Measurements from ENCODE around the gene FEN1.

The FEN1 gene

DNA sequence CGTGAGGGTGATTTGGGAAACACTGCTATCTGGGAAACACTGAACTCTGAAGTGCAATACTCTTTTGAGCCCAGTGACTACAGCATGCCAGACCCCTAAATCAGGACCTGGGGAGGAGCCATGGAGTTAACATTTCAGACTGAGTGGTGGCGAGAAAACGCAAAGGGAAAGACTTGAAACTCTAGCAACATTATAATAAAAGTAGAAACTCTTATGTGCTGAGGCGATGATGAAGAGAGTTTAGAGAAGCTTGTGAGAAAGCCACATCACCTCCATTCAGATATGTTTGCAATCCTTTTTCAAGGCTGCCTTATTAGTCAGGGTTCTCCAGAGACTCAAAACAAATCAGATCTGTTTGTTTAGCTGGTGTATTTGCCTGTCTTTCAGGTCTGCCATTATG lies 1.9 kb downstream of the FEN1 start:
- H3K36me3 ChIP-seq (ENCODE audit: control insufficient read depth, insufficient read depth, low read length): peaks cover 3% of the 10 kb centered on the region
- H3K4me3 ChIP-seq (ENCODE audit: insufficient read depth, low read depth, low read length, poor library complexity, severe bottlenecking): no peak overlapping the region
- H3K4me1 ChIP-seq (ENCODE audit: control insufficient read depth, insufficient read depth, low read length, poor library complexity, severe bottlenecking): peaks cover 17% of the 10 kb centered on the region
- H3K27me3 ChIP-seq (replicated peaks; ENCODE audit: control insufficient read depth, insufficient read depth, low read length, poor library complexity, severe bottlenecking): no peaks in the 10 kb centered on the region
- H3K9me3 ChIP-seq (ENCODE audit: control insufficient read depth, low read length): no peaks in the 10 kb centered on the region
- DNase-seq: no peak
- no peak overlapping the region for H3K27ac ChIP-seq (ENCODE audit: insufficient read depth, low read length, poor library complexity, severe bottlenecking)

DNA sequence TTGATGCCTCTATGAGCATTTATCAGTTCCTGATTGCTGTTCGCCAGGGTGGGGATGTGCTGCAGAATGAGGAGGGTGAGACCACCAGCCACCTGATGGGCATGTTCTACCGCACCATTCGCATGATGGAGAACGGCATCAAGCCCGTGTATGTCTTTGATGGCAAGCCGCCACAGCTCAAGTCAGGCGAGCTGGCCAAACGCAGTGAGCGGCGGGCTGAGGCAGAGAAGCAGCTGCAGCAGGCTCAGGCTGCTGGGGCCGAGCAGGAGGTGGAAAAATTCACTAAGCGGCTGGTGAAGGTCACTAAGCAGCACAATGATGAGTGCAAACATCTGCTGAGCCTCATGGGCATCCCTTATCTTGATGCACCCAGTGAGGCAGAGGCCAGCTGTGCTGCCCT lies 2.7 kb downstream of the FEN1 start:
- H3K4me1 ChIP-seq (ENCODE audit: control insufficient read depth, insufficient read depth, low read length, poor library complexity, severe bottlenecking): peaks cover 17% of the 10 kb centered on the region
- no peaks in the 10 kb centered on the region for H3K27me3 ChIP-seq (replicated peaks; ENCODE audit: control insufficient read depth, insufficient read depth, low read length, poor library complexity, severe bottlenecking)
- H3K9me3 ChIP-seq (ENCODE audit: control insufficient read depth, low read length): no peaks in the 10 kb centered on the region
- no peak overlapping the region for H3K4me3 ChIP-seq (ENCODE audit: insufficient read depth, low read depth, low read length, poor library complexity, severe bottlenecking)
- H3K36me3 ChIP-seq (ENCODE audit: control insufficient read depth, insufficient read depth, low read length): no peaks in the 10 kb centered on the region
- DNase-seq: no peak
- no peak overlapping the region for H3K27ac ChIP-seq (ENCODE audit: insufficient read depth, low read length, poor library complexity, severe bottlenecking)

DNA sequence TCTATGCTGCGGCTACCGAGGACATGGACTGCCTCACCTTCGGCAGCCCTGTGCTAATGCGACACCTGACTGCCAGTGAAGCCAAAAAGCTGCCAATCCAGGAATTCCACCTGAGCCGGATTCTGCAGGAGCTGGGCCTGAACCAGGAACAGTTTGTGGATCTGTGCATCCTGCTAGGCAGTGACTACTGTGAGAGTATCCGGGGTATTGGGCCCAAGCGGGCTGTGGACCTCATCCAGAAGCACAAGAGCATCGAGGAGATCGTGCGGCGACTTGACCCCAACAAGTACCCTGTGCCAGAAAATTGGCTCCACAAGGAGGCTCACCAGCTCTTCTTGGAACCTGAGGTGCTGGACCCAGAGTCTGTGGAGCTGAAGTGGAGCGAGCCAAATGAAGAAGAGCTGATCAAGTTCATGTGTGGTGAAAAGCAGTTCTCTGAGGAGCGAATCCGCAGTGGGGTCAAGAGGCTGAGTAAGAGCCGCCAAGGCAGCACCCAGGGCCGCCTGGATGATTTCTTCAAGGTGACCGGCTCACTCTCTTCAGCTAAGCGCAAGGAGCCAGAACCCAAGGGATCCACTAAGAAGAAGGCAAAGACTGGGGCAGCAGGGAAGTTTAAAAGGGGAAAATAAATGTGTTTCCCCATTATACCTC lies 3.3 kb downstream of the FEN1 start:
- no peak for DNase-seq
- H3K4me3 ChIP-seq (ENCODE audit: insufficient read depth, low read depth, low read length, poor library complexity, severe bottlenecking): no peak overlapping the region
- no peaks in the 10 kb centered on the region for H3K36me3 ChIP-seq (ENCODE audit: control insufficient read depth, insufficient read depth, low read length)
- H3K27ac ChIP-seq (ENCODE audit: insufficient read depth, low read length, poor library complexity, severe bottlenecking): no peak overlapping the region
- no peaks in the 10 kb centered on the region for H3K9me3 ChIP-seq (ENCODE audit: control insufficient read depth, low read length)
- peaks cover 17% of the 10 kb centered on the region for H3K4me1 ChIP-seq (ENCODE audit: control insufficient read depth, insufficient read depth, low read length, poor library complexity, severe bottlenecking)
- no peaks in the 10 kb centered on the region for H3K27me3 ChIP-seq (replicated peaks; ENCODE audit: control insufficient read depth, insufficient read depth, low read length, poor library complexity, severe bottlenecking)

DNA sequence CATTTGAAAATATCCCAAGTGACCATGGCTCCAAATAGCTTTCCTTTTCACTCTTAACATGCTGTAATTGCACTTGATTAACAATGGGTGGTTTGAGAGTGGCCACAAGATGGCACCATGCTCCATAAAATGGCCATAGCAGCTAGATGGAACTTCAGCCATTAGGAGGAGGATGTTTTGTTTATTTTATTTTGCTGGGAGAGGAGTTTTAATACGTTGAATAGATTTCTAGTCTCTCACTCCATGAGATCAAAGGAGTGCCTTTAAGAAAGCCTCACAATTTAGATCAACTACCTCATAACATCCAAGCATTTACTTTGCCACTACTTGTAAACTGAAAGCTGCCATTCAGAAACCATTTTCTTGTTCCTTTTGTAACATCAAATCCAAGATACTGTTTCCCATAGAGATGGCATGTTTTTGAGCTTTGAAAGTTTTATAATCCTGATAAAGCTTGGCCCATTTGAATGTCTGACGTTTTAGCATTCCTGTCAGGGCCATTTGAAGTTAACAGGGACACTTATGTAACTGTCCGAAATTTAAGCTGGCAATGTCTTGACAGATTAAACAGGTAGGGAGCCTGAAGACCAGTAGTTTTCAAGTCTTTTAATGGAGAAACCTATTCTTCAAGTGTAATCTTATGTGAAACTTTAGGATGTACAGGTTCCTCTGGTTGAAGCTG lies 4.7 kb downstream of the FEN1 start:
- Histone ChIP-seq H3K27ac (ENCODE audit: insufficient read depth, low read length, poor library complexity, severe bottlenecking) (no peak overlapping the region), H3K36me3 (ENCODE audit: control insufficient read depth, insufficient read depth, low read length) (no peaks in the 10 kb centered on the region), H3K4me3 (ENCODE audit: insufficient read depth, low read depth, low read length, poor library complexity, severe bottlenecking) (no peak overlapping the region), H3K9me3 (ENCODE audit: control insufficient read depth, low read length) (no peaks in the 10 kb centered on the region), H3K27me3 (replicated peaks; ENCODE audit: control insufficient read depth, insufficient read depth, low read length, poor library complexity, severe bottlenecking) (no peaks in the 10 kb centered on the region), H3K4me1 (ENCODE audit: control insufficient read depth, insufficient read depth, low read length, poor library complexity, severe bottlenecking) (peaks cover 9% of the 10 kb centered on the region)
- DNase-seq: peak; percentile 44 to 62 (median 49)

DNA sequence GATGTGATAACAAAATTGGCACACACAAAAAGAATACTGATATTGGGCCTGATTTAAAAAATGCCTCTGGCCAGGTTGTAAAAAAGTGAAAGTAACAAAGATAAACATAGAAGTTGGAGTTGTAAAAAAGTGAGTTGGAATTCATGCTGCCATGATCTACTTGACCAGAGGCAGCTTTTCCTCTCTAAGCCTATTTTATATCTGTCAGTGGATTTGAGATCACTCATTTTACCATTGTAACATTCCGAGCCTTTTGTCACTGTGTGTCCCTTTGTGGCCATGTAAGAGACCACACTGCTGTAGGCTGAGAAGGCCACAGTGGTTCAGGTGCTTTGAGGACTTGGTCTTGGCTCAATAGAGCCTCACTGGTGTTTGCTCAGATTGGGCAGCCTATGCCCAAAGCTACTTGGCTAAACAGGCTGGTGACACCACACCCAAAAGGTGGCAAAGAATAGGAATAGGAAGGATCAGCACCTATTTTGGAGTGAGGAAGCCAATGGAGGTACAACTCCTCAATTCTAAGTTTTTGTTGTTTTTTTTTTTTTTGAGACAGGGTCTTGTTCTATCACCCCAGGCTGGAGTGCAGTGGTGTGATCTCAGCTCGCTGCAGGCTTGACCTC lies 7.1 kb downstream of the FEN1 start:
- no peaks in the 10 kb centered on the region for H3K36me3 ChIP-seq (ENCODE audit: control insufficient read depth, insufficient read depth, low read length)
- no peak overlapping the region for H3K4me3 ChIP-seq (ENCODE audit: insufficient read depth, low read depth, low read length, poor library complexity, severe bottlenecking)
- H3K4me1 ChIP-seq (ENCODE audit: control insufficient read depth, insufficient read depth, low read length, poor library complexity, severe bottlenecking): no peaks in the 10 kb centered on the region
- H3K9me3 ChIP-seq (ENCODE audit: control insufficient read depth, low read length): no peaks in the 10 kb centered on the region
- no peak overlapping the region for H3K27ac ChIP-seq (ENCODE audit: insufficient read depth, low read length, poor library complexity, severe bottlenecking)
- H3K27me3 ChIP-seq (replicated peaks; ENCODE audit: control insufficient read depth, insufficient read depth, low read length, poor library complexity, severe bottlenecking): no peaks in the 10 kb centered on the region
- no peak for DNase-seq

DNA sequence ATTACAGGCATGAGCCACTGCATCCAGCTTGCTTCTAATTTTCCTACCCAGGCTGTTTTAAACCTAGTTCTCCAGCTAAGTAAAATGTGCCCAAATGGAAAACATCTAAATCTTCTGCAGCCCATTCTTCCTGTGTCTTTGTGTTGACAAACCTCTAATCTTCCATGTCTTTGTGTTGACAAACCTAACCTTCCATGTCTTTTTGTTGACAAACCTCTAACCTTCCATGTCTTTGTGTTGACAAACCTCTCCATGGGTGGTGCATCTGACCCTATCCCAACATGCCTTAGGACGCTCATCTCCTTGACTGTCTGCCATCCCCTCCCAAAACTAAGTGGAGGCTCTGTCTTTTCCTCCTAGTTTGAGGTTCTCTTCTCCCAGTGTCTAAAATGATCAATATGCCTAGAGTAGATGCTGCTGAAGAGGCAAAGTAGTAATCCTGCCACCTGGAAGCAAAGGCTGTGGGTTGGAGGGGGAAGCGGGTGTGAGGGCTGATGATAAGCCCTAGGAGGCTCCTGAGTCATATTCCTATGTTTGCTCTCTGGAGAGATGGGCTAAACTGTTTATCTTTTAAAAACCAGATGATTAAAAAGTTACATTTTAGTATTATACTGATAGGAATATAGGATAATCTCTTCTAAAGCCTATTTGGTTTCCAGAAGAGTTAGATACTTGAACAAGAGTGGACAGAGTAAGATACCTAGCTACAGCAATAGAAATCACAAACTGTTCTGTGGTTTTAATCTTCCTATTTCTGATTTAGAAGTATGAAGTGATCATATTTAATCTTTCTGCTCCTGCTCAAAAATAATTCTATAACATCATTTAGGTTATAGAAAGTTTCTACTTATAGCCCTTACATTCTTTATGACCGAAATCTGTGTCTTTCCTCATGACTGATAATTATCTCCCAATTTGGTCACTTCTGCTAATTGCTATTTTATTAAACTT lies 7.9 kb downstream of the FEN1 start:
- Histone ChIP-seq H3K36me3 (ENCODE audit: control insufficient read depth, insufficient read depth, low read length) (no peaks in the 10 kb centered on the region), H3K4me3 (ENCODE audit: insufficient read depth, low read depth, low read length, poor library complexity, severe bottlenecking) (no peak overlapping the region), H3K9me3 (ENCODE audit: control insufficient read depth, low read length) (no peaks in the 10 kb centered on the region), H3K27me3 (replicated peaks; ENCODE audit: control insufficient read depth, insufficient read depth, low read length, poor library complexity, severe bottlenecking) (no peaks in the 10 kb centered on the region), H3K27ac (ENCODE audit: insufficient read depth, low read length, poor library complexity, severe bottlenecking) (no peak overlapping the region), H3K4me1 (ENCODE audit: control insufficient read depth, insufficient read depth, low read length, poor library complexity, severe bottlenecking) (no peaks in the 10 kb centered on the region)
- DNase-seq: no peak

DNA sequence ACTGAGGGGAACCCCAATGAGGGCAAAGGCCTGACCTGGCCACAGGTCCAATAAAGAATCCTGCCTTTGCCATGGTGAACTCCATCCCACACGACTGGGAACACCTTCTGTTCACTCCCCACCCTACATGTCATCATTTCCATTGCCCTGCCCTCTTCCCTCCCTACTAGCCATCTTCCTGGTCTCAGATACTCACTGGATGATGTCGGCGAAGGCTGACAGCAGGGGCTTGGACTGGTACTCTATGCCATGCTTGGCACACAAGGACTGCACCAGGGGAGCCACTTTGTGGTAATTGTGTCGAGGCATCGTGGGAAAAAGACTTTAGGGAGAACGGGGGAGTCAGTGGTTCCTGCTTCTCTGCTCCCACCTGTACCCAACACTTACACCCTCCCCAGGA lies 9.9 kb downstream of the FEN1 start:
- Histone ChIP-seq H3K4me3 (ENCODE audit: insufficient read depth, low read depth, low read length, poor library complexity, severe bottlenecking) (no peak overlapping the region), H3K9me3 (ENCODE audit: control insufficient read depth, low read length) (no peaks in the 10 kb centered on the region), H3K27ac (ENCODE audit: insufficient read depth, low read length, poor library complexity, severe bottlenecking) (no peak overlapping the region), H3K36me3 (ENCODE audit: control insufficient read depth, insufficient read depth, low read length) (no peaks in the 10 kb centered on the region), H3K27me3 (replicated peaks; ENCODE audit: control insufficient read depth, insufficient read depth, low read length, poor library complexity, severe bottlenecking) (no peaks in the 10 kb centered on the region), H3K4me1 (ENCODE audit: control insufficient read depth, insufficient read depth, low read length, poor library complexity, severe bottlenecking) (no peaks in the 10 kb centered on the region)
- DNase-seq: no peak

DNA sequence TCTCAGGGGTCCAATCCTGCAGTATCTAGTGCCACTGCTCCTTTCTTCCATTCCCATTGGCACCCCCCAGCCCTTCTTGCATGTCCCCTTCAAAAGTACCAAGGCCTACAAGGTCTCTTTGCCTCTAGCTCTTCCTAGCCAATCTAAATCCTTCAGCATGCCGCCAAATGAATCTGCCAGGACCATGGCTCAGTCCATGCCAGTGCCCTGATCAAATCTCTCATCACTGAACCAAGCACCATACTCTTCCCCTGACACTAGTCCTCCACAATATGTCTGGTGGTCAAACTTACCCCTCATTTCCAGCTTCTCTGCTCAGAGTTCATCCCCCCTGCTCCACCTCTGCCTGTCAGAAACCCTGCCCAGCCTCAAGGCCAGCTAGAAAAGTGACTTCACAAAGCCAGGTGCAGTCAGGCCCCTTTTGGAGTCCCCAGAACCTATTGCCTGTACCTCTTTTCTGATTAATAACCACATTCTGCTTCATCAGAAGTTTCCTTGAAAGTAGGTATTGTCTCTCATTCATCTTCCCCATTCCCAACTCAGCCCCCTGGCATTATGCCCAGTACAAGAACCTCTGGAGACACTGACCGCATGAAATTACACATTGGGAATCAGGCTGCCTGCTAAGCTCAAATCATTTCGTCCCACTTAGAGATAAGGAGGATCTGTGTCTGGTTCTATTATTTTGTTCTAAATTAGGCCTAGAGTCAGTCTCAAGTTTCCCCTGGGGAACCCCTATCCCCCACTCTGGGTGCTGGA lies 11.4 kb downstream of the FEN1 start:
- DNase-seq: no peak
- no peaks in the 10 kb centered on the region for H3K9me3 ChIP-seq (ENCODE audit: control insufficient read depth, low read length)
- no peaks in the 10 kb centered on the region for H3K36me3 ChIP-seq (ENCODE audit: control insufficient read depth, insufficient read depth, low read length)
- H3K27ac ChIP-seq (ENCODE audit: insufficient read depth, low read length, poor library complexity, severe bottlenecking): no peak overlapping the region
- no peaks in the 10 kb centered on the region for H3K4me1 ChIP-seq (ENCODE audit: control insufficient read depth, insufficient read depth, low read length, poor library complexity, severe bottlenecking)
- no peak overlapping the region for H3K4me3 ChIP-seq (ENCODE audit: insufficient read depth, low read depth, low read length, poor library complexity, severe bottlenecking)
- H3K27me3 ChIP-seq (replicated peaks; ENCODE audit: control insufficient read depth, insufficient read depth, low read length, poor library complexity, severe bottlenecking): no peaks in the 10 kb centered on the region

DNA sequence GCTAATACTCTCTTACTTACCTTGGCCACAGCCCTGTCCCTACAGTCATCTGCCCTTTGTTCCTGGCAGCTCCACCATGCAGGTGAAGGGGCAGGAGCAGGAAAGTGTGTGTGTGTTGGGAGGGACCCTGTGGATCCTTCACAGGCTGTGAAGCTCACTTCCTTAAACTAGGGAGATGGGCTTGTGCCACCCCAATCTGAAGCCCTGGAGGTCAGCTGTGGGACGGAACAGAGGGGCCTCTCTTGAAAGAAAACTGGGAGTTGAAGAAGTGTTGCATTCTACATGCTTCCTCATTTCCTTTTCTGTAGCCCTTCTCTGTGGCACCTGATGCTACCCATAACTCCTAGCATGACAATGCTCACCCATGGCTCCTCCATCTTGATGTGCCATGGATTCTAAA lies 12.4 kb downstream of the FEN1 start:
- no peaks in the 10 kb centered on the region for H3K36me3 ChIP-seq (ENCODE audit: control insufficient read depth, insufficient read depth, low read length)
- no peak overlapping the region for H3K4me3 ChIP-seq (ENCODE audit: insufficient read depth, low read depth, low read length, poor library complexity, severe bottlenecking)
- no peak for DNase-seq
- H3K4me1 ChIP-seq (ENCODE audit: control insufficient read depth, insufficient read depth, low read length, poor library complexity, severe bottlenecking): no peaks in the 10 kb centered on the region
- H3K27me3 ChIP-seq (replicated peaks; ENCODE audit: control insufficient read depth, insufficient read depth, low read length, poor library complexity, severe bottlenecking): no peaks in the 10 kb centered on the region
- H3K9me3 ChIP-seq (ENCODE audit: control insufficient read depth, low read length): no peaks in the 10 kb centered on the region
- H3K27ac ChIP-seq (ENCODE audit: insufficient read depth, low read length, poor library complexity, severe bottlenecking): no peak overlapping the region

Measured in effector memory CD4-positive, alpha-beta T cell (primary cell).